ENCODE results near the gene LIMCH1. TPM values are rescaled to one million over a fixed set of nuclear protein-coding genes. Genes with fewer than 3 reads are reported as not detected.

The LIMCH1 gene
- total and polyA plus RNA-seq, 2 of the 8 experiments (the other 6 are each of a cell fraction or from before 2014, with no cell fraction given): 2.7 to 3.0 TPM

DNA sequence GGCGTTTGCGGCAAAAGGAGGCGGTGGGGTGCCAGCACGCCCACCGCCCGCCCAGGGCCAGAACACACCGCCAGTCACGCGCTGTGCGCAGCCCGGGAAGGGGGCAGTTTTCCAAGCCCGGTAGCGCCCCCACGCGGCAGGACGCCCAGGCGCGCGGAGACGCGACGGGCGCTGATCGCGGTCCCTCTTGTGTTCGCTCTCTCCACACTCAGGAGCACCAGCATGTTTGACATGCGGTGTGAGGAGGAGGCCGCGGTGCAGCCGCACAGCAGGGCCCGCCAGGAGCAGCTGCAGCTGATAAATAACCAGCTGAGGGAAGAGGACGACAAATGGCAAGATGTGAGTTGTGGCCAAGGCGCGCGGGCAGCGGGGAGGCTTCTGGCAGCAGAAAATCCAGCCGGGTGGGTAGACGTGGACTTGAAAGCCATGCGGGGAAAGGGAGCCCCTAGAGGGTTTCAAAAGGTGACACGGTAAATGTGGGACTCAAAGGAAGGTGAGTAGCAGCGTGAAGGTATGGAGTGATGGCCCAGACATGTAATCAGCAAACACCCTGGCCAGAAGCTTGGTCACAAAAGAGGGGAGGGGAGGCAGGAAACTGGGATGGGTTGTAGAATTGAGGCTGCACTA, 106.4 kb downstream of the LIMCH1 start (continued):
- peak; percentile 44 for TF ChIP-seq TAF7 (optimal IDR thresholded peaks at IDR 0.05; ENCODE audit: borderline replicate concordance, low read depth, low read length)
- peak; percentile 35; the same call in 1 of the 2 replicates for TF ChIP-seq SUZ12 (IDR thresholded peaks at IDR 0.05; ENCODE audit: low read length)
- TF ChIP-seq EP300 (IDR thresholded peaks at IDR 0.05; ENCODE audit: borderline replicate concordance in 1 of 2, low read depth in 2 of 2, low read length in 2 of 2): peak in 1 of 2 experiments; percentile 76; a peak in 1 of 3 replicates
- TF ChIP-seq RXRA (IDR thresholded peaks at IDR 0.05; ENCODE audit: insufficient read depth, low read depth, low read length): no peak
- no peak for TF ChIP-seq RBBP5 (IDR thresholded peaks at IDR 0.05; ENCODE audit: borderline replicate concordance, low read depth, low read length)
- TF ChIP-seq YY1 (IDR thresholded peaks at IDR 0.05; ENCODE audit: low read depth, low read length): 0 out of 2 replicates have a peak, but pooled peaks have one; percentile 40
- peak; percentile 68; the same call in 1 of the 2 replicates for TF ChIP-seq CREB1 (IDR thresholded peaks at IDR 0.05)
- TF ChIP-seq SIX5 (IDR thresholded peaks at IDR 0.05; ENCODE audit: low read depth, low read length): no peak
- peak; percentile 42 for TF ChIP-seq ASH2L (IDR thresholded peaks at IDR 0.05; ENCODE audit: low read length)
- TF ChIP-seq CBX8 (IDR thresholded peaks at IDR 0.05; ENCODE audit: borderline replicate concordance, low read depth, low read length): no peak
- peak; percentile 69; the same call in 1 of the 2 replicates for TF ChIP-seq CHD2 (IDR thresholded peaks at IDR 0.05; ENCODE audit: low read length)
- no peak for TF ChIP-seq EGR1 (IDR thresholded peaks at IDR 0.05; ENCODE audit: borderline replicate concordance, low read depth, low read length)
